Measurements from ENCODE around the gene EXOC6B.

Gene EXOC6B

GRCh38 chr2:72825257-72826155, at the start of gene EXOC6B:
TSS of gene EXOC6B (minus strand) at chr2:72826033.
- DNase-seq (ENCODE audit: extremely low spot score), result peak; percentile 87
- TF ChIP-seq CTCF (IDR thresholded peaks at IDR 0.05; ENCODE audit: control extremely low read depth, extremely low read depth, low read depth, missing control alignments), result no peak
- ChIA-PET CTCF (no interaction called here), POLR2A (no interaction called here)

- TF ChIP-seq CTCF (IDR thresholded peaks at IDR 0.05; ENCODE audit: control extremely low read depth, extremely low read depth, low read depth, missing control alignments), result no peak
- CTCF ChIA-PET, result interaction anchor here (1.2 to 3.0 kb wide), 2 partner anchors 10 to 21 kb away, joined by 3 to 11 read pairs; no protein-coding TSS in a partner anchor
- POLR2A ChIA-PET, result no interaction called here
- no peak for DNase-seq (ENCODE audit: extremely low spot score)
Observed at GRCh38 chr2:72871880-72872279, 46.0 kb upstream of the EXOC6B start.

GRCh38 chr2:72871060-72871459, 45.2 kb upstream of the EXOC6B start:
- ChIA-PET CTCF (interaction anchor here (0.8 to 3.0 kb wide), 3 partner anchors 8 to 22 kb away, joined by 3 to 11 read pairs (median 3); no protein-coding TSS in a partner anchor), POLR2A (no interaction called here)
- no peak for DNase-seq (ENCODE audit: extremely low spot score)
- no peak for TF ChIP-seq CTCF (IDR thresholded peaks at IDR 0.05; ENCODE audit: control extremely low read depth, extremely low read depth, low read depth, missing control alignments)

GRCh38 chr2:72864500-72864899, 38.7 kb upstream of the EXOC6B start:
- DNase-seq (ENCODE audit: extremely low spot score), result peak; percentile 50
- CTCF ChIA-PET, result interaction anchor here (0.8 to 4.4 kb wide), 12 partner anchors 12 to 1564 kb away, joined by 3 to 47 read pairs (median 5); no protein-coding TSS in a partner anchor
- POLR2A ChIA-PET, result no interaction called here
- no peak for TF ChIP-seq CTCF (IDR thresholded peaks at IDR 0.05; ENCODE audit: control extremely low read depth, extremely low read depth, low read depth, missing control alignments)

GRCh38 chr2:72863046-72863445, 37.2 kb upstream of the EXOC6B start:
- DNase-seq (ENCODE audit: extremely low spot score), result no peak
- TF ChIP-seq CTCF (IDR thresholded peaks at IDR 0.05; ENCODE audit: control extremely low read depth, extremely low read depth, low read depth, missing control alignments), result no peak
- CTCF ChIA-PET, result interaction anchor here (0.6 to 4.4 kb wide), 34 partner anchors 7 to 1563 kb away, joined by 3 to 47 read pairs (median 4); partner anchors contain the start of gene SPR
- POLR2A ChIA-PET, result no interaction called here

- DNase-seq (ENCODE audit: extremely low spot score), result peak; percentile 90
- POLR2A ChIA-PET, result no interaction called here
- CTCF ChIA-PET, result interaction anchor here (0.6 to 4.4 kb wide), 35 partner anchors 8 to 427 kb away, joined by 3 to 47 read pairs (median 4); partner anchors contain the start of gene SPR
- TF ChIP-seq CTCF (IDR thresholded peaks at IDR 0.05; ENCODE audit: control extremely low read depth, extremely low read depth, low read depth, missing control alignments), result peak; percentile 95
Observed at GRCh38 chr2:72862239-72862988, 36.6 kb upstream of the EXOC6B start.

All from GM10248 (cell line).